Myocyte (in vitro differentiated cells): ENCODE measurements around the gene PRDX2. TPM values are rescaled to one million over a fixed set of nuclear protein-coding genes. Genes with fewer than 3 reads are reported as not detected.
"Not testable (repeated sequence)": the region's sequence is repeated elsewhere in the genome, so short reads cannot be mapped to it uniquely, and the experiment has no call there.

ENCODE experiments used
- DNase-seq: peaks from one replicate; pipeline ENCODE4 v3.0.0-alpha.2; 2012; ENCODE audit warnings: low read depth
- polyA plus RNA-seq: library from polyadenylated mRNA; unstranded; fragments of >200 nt; gene quantifications from one replicate; pipeline ENCODE4 v1.2.1, GENCODE V29; 2012; ENCODE audit warnings: missing spikeins
- total RNA-seq: library from RNA; depleted of rRNA; stranded (reverse); fragments of >200 nt; gene quantifications from 2 replicates; pipeline ENCODE4 v1.2.3, GENCODE V29; 2014

PRDX2 gene
- 109 and 130 TPM in 2 replicates for total RNA-seq
- polyA plus RNA-seq: 51.9 TPM

- DNase-seq: peak; percentile 63
Observed at GRCh38 chr19:12801466-12802266, at the start of gene PRDX2, which contains the start of gene THSD8. Gene PRDX2, minus strand, starts transcription at chr19:12801800. Its CDS starts 539 bp downstream, at chr19:12801261. Gene THSD8, plus strand, starts transcription at chr19:12802069. Its CDS starts 3 bp downstream, at chr19:12802072.

- peak; percentile 80 for DNase-seq
Observed at GRCh38 chr19:12847159-12848139, 45.8 kb upstream of the PRDX2 start.

- DNase-seq: not testable (repeated sequence)
Observed at GRCh38 chr19:12846613-12847012, 45.0 kb upstream of the PRDX2 start.

GRCh38 chr19:12843999-12844732, 42.6 kb upstream of the PRDX2 start:
- DNase-seq: no peak

GRCh38 chr19:12843328-12843727, 41.7 kb upstream of the PRDX2 start:
- DNase-seq: no peak

- no peak for DNase-seq
Observed at GRCh38 chr19:12842511-12842910, 40.9 kb upstream of the PRDX2 start.

- no peak for DNase-seq
Observed at GRCh38 chr19:12841094-12841493, 39.5 kb upstream of the PRDX2 start.

- no peak for DNase-seq
Observed at GRCh38 chr19:12840091-12841079, 38.8 kb upstream of the PRDX2 start.

GRCh38 chr19:12838886-12839756, 37.5 kb upstream of the PRDX2 start:
- DNase-seq: no peak

- peak; percentile 39 for DNase-seq
Observed at GRCh38 chr19:12838182-12838885, 36.7 kb upstream of the PRDX2 start, which contains the start of gene MAST1. Gene MAST1, plus strand, starts transcription at chr19:12838515. Its CDS starts 58 bp downstream, at chr19:12838573.

- no peak for DNase-seq
Observed at GRCh38 chr19:12837225-12837624, 35.6 kb upstream of the PRDX2 start.

GRCh38 chr19:12836529-12836863, 34.9 kb upstream of the PRDX2 start:
- no peak for DNase-seq

GRCh38 chr19:12834976-12835757, 33.6 kb upstream of the PRDX2 start:
- no peak for DNase-seq

- no peak for DNase-seq
Observed at GRCh38 chr19:12834566-12834943, 33.0 kb upstream of the PRDX2 start, which contains the start of gene RTBDN. Gene RTBDN, minus strand, starts transcription at chr19:12834579. Its CDS starts 4,600 bp downstream, at chr19:12829979.

GRCh38 chr19:12833738-12834565, 32.4 kb upstream of the PRDX2 start:
- DNase-seq: no peak

- no peak for DNase-seq
Observed at GRCh38 chr19:12833418-12833737, 31.8 kb upstream of the PRDX2 start.

- no peak for DNase-seq
Observed at GRCh38 chr19:12828494-12828893, 26.9 kb upstream of the PRDX2 start.
